ENCODE results near the gene IFNG. TPM values are rescaled to one million over a fixed set of nuclear protein-coding genes. Genes with fewer than 3 reads are reported as not detected.

IFNG gene
- total and polyA plus RNA-seq, 10 of the 15 experiments (the other 5 are each of a cell fraction or from before 2014, with no cell fraction given): 0.10 to 1.4 (median 0.25) TPM; not detected in 2

- in situ Hi-C loops (cut with MboI) (no loop called here), intact Hi-C loops (cut with micrococcal nuclease; ENCODE audit: unreplicated experiment) (no loop called here)
- ChIA-PET SMC1A (ENCODE audit: uncharacterized antibody, unreplicated experiment) (interaction anchor here (1.2 kb wide), 1 partner anchor 44 kb away, joined by 3 read pairs; no protein-coding TSS in a partner anchor), CTCF (no interaction called here), RAD21 (ENCODE audit: unreplicated experiment) (no interaction called here), POLR2A (no interaction called here)
- no peaks in the 10 kb centered on the region for H3K36me3 ChIP-seq (ENCODE audit: control insufficient read depth in 2 of 2, insufficient read depth in 2 of 2, low read length in 1 of 2)
- H3K27me3 ChIP-seq (replicated peaks in 1 of 2; ENCODE audit: control insufficient read depth in 2 of 2, insufficient read depth in 2 of 2, low read length in 1 of 2): peaks cover 0 to 1% of the 10 kb centered on the region in 2 experiments; a peak in 1 of 4 replicates
- no peak overlapping the region for H3K9ac ChIP-seq (ENCODE audit: control insufficient read depth, insufficient read depth, low read length)
- no peaks in the 10 kb centered on the region for H3K4me1 ChIP-seq (ENCODE audit: control insufficient read depth, insufficient read depth, low read length)
- no peak overlapping the region for H2AFZ ChIP-seq (ENCODE audit: control insufficient read depth, low read depth, low read length)
- H3K4me2 ChIP-seq (ENCODE audit: control insufficient read depth, insufficient read depth): no peak overlapping the region
- WGBS (ENCODE audit: insufficient coverage, insufficient replicate concordance, low lambda C conversion rate, missing lambda C conversion rate): 50% methylated on average over 2 of the region's 2 CpGs
- no peaks in the 10 kb centered on the region for H4K20me1 ChIP-seq (ENCODE audit: control insufficient read depth, insufficient read depth)
- FAIRE-seq (no peak), ATAC-seq (no peak), DNase-seq (ENCODE audit: low read depth, low spot score) (no peak)
- TF ChIP-seq JUNB (IDR thresholded peaks at IDR 0.05) (no peak), GATAD2B (conservative IDR thresholded peaks at IDR 0.05; ENCODE audit: low read depth) (no peak), BHLHE40 (IDR thresholded peaks at IDR 0.05; ENCODE audit: borderline replicate concordance in 1 of 2, low read depth in 2 of 2, low read length in 1 of 2) (no peak), PAX5 (IDR thresholded peaks at IDR 0.05; ENCODE audit: borderline replicate concordance, low read depth, low read length) (no peak)
- TF ChIP-seq, protein P1, sequence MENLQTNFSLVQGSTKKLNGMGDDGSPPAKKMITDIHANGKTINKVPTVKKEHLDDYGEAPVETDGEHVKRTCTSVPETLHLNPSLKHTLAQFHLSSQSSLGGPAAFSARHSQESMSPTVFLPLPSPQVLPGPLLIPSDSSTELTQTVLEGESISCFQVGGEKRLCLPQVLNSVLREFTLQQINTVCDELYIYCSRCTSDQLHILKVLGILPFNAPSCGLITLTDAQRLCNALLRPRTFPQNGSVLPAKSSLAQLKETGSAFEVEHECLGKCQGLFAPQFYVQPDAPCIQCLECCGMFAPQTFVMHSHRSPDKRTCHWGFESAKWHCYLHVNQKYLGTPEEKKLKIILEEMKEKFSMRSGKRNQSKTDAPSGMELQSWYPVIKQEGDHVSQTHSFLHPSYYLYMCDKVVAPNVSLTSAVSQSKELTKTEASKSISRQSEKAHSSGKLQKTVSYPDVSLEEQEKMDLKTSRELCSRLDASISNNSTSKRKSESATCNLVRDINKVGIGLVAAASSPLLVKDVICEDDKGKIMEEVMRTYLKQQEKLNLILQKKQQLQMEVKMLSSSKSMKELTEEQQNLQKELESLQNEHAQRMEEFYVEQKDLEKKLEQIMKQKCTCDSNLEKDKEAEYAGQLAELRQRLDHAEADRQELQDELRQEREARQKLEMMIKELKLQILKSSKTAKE (IDR thresholded peaks at IDR 0.05; ENCODE audit: low read depth, poor library complexity, severe bottlenecking): no peak
- H3K9me3 ChIP-seq (replicated peaks; ENCODE audit: control insufficient read depth, insufficient read depth, low read length): no peaks in the 10 kb centered on the region
- no TSS peak for BruUV-seq (replicated peaks)
- H3K4me3 ChIP-seq: no peak overlapping the region
- H3K79me2 ChIP-seq (ENCODE audit: control insufficient read depth, insufficient read depth, low read length): no peaks in the 10 kb centered on the region
- H3K27ac ChIP-seq (ENCODE audit: control insufficient read depth, insufficient read depth): no peak overlapping the region
Measured at GRCh38 chr12:68200854-68201253, 41.3 kb upstream of the IFNG start.

GRCh38 chr12:68199127-68199526, 39.6 kb upstream of the IFNG start:
- H3K36me3 ChIP-seq (ENCODE audit: control insufficient read depth in 2 of 2, insufficient read depth in 2 of 2, low read length in 1 of 2): no peaks in the 10 kb centered on the region
- ATAC-seq (no peak), FAIRE-seq (no peak), DNase-seq (ENCODE audit: low read depth, low spot score) (no peak)
- H3K27ac ChIP-seq (ENCODE audit: control insufficient read depth, insufficient read depth): no peak overlapping the region
- H3K4me2 ChIP-seq (ENCODE audit: control insufficient read depth, insufficient read depth): no peak overlapping the region
- no peaks in the 10 kb centered on the region; the same call in 2 of the 3 replicates for H3K9me3 ChIP-seq (replicated peaks; ENCODE audit: control insufficient read depth, insufficient read depth, low read length)
- no peaks in the 10 kb centered on the region for H3K4me1 ChIP-seq (ENCODE audit: control insufficient read depth, insufficient read depth, low read length)
- ChIA-PET SMC1A (ENCODE audit: uncharacterized antibody, unreplicated experiment) (interaction anchor here (0.7 to 1.0 kb wide), 2 partner anchors 21 to 97 kb away, joined by 3 read pairs; no protein-coding TSS in a partner anchor), POLR2A (no interaction called here), CTCF (no interaction called here), RAD21 (ENCODE audit: unreplicated experiment) (no interaction called here)
- TF ChIP-seq EGR1 (IDR thresholded peaks at IDR 0.05; ENCODE audit: borderline replicate concordance in 1 of 2, low read depth in 2 of 2, low read length in 2 of 2) (no peak), KDM1A (IDR thresholded peaks at IDR 0.05; ENCODE audit: borderline replicate concordance) (no peak), NBN (IDR thresholded peaks at IDR 0.05) (no peak), CREM (IDR thresholded peaks at IDR 0.05; ENCODE audit: low read depth) (no peak)
- TF ChIP-seq, protein P2, sequence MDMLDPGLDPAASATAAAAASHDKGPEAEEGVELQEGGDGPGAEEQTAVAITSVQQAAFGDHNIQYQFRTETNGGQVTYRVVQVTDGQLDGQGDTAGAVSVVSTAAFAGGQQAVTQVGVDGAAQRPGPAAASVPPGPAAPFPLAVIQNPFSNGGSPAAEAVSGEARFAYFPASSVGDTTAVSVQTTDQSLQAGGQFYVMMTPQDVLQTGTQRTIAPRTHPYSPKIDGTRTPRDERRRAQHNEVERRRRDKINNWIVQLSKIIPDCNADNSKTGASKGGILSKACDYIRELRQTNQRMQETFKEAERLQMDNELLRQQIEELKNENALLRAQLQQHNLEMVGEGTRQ (IDR thresholded peaks at IDR 0.05; ENCODE audit: borderline replicate concordance, low read depth, low read length): no peak
- no peak overlapping the region for H2AFZ ChIP-seq (ENCODE audit: control insufficient read depth, low read depth, low read length)
- H3K27me3 ChIP-seq (replicated peaks in 1 of 2; ENCODE audit: control insufficient read depth in 2 of 2, insufficient read depth in 2 of 2, low read length in 1 of 2): peaks cover 0 to 1% of the 10 kb centered on the region in 2 experiments; a peak in 1 of 4 replicates
- BruUV-seq (replicated peaks): no TSS peak
- H3K79me2 ChIP-seq (ENCODE audit: control insufficient read depth, insufficient read depth, low read length): no peaks in the 10 kb centered on the region
- WGBS (ENCODE audit: insufficient coverage, insufficient replicate concordance, low lambda C conversion rate, missing lambda C conversion rate): 88% methylated on average over 1 of the region's 1 CpG
- no peak overlapping the region for H3K9ac ChIP-seq (ENCODE audit: control insufficient read depth, insufficient read depth, low read length)
- intact Hi-C loops (cut with micrococcal nuclease; ENCODE audit: unreplicated experiment): no loop called here
- in situ Hi-C loops (cut with MboI): no loop called here
- no peak overlapping the region for H3K4me3 ChIP-seq
- no peaks in the 10 kb centered on the region for H4K20me1 ChIP-seq (ENCODE audit: control insufficient read depth, insufficient read depth)
